T-helper 1 cell treated with Interleukin-12 subunit alpha and Interleukin-12 subunit beta and Interleukin-4 antibody, amounts not matched to agents 30 μg/mL and 1 μg/mL, for 36 hours (primary cell): ENCODE data around the gene MAD1L1.
"Not testable (repeated sequence)": the region's sequence is repeated elsewhere in the genome, so short reads cannot be mapped to it uniquely, and the experiment has no call there.

Source experiments
- H3K27ac Mint-ChIP-seq: one replicate; pipeline ENCODE4 v1.8.0; 2021; ENCODE audit warnings: mild to moderate bottlenecking, mixed read lengths
- H3K27me3 Mint-ChIP-seq: one replicate; pipeline ENCODE4 v1.8.0; 2021; ENCODE audit warnings: low read depth, mixed read lengths
- H3K36me3 Mint-ChIP-seq: one replicate; pipeline ENCODE4 v1.8.0; 2021; ENCODE audit warnings: low read depth, mixed read lengths
- H3K4me1 Mint-ChIP-seq: one replicate; pipeline ENCODE4 v1.8.0; 2021; ENCODE audit warnings: low read depth, mixed read lengths
- H3K4me3 Mint-ChIP-seq: one replicate; pipeline ENCODE4 v1.8.0; 2021; ENCODE audit warnings: mild to moderate bottlenecking, moderate library complexity, mixed read lengths
- H3K9me3 Mint-ChIP-seq: one replicate; pipeline ENCODE4 v1.8.0; 2021; ENCODE audit warnings: mixed read lengths

The MAD1L1 gene

DNA sequence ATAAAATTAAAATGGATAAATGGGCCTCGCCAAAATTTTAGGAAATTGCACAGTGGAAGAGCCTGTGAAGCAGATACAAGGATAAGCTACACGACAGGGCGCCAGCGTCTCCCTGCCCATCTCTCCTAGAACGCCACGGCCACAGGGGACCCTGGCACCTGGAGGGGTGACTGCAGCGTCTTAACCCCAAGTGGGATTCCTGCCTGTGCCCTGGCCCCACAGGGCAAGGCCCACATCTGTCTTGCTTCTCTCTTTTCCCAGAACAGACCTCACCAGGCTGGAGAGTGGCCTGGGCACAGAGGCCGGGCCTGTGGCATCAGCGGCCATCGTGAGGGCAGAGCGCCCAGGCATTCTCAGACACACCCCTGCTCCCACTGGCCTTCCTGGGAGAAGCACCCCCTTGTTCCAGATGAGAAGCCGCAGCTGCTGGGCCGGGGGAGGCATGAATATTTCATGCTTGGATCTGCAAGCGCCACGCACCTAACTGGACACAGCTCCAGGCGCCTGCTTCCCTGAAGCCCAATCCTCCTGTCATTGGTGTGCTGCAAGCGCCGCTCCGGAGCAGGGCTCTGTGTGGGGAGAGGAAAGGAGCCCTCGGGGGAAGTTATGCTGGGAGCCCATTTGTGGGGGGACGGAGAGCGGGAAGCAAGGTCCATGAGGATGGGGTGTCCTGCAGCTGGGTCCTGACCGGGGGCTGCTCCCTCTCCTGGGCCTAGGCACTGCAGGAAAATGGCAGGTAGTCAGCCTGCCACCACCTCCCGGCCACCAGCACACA is 409.2 kb downstream of the MAD1L1 start:
- H3K36me3 Mint-ChIP-seq: peaks cover under 1% of the 10 kb centered on the region
- H3K9me3 Mint-ChIP-seq: peaks cover 1% of the 10 kb centered on the region
- peaks cover 12% of the 10 kb centered on the region for H3K27me3 Mint-ChIP-seq
- no peak overlapping the region for H3K27ac Mint-ChIP-seq
- no peak overlapping the region for H3K4me3 Mint-ChIP-seq
- peaks cover 12% of the 10 kb centered on the region for H3K4me1 Mint-ChIP-seq

- H3K27me3 Mint-ChIP-seq: peaks cover 12% of the 10 kb centered on the region
- peaks cover 8% of the 10 kb centered on the region for H3K4me1 Mint-ChIP-seq
- H3K4me3 Mint-ChIP-seq: no peak overlapping the region
- H3K9me3 Mint-ChIP-seq: no peaks in the 10 kb centered on the region
- H3K36me3 Mint-ChIP-seq: no peaks in the 10 kb centered on the region
- no peak overlapping the region for H3K27ac Mint-ChIP-seq
Observed at GRCh38 chr7:1819259-1819841, 413.4 kb downstream of the MAD1L1 start.

DNA sequence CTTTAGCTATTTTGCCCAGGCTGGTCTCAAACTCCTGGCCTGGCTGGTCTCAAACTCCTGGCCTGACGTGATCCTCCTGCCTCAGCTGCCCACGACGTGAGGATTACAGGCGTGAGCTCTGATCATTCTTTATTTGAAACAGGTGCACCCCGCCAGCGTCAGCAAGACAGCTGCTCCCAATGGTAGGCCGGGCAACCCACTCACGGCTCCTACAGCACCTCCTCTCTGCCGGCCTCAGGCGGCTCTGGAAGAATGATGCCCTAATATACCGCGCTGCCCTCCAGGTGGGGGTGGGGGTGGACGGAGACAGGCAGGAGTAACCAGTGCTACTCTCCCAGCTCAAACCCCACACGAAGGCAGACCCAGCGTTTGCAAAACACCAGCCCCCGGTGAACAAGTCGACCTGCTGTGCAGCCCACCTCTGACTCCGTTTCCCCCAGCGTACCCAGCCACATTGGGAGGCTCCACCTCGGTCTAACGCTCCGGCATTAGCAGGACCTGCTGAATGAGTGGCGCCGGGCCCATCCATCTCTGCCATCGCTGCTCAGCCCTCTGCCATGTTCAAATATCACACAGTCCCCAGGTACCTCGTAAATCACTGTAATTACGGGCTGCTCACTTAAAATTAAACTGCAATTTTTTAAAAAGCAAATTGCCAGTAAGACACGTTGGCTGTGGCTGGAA is 414.0 kb downstream of the MAD1L1 start:
- Mint-ChIP-seq H3K4me3 (no peak overlapping the region), H3K4me1 (peaks cover 8% of the 10 kb centered on the region), H3K36me3 (no peaks in the 10 kb centered on the region), H3K27me3 (peaks cover 12% of the 10 kb centered on the region), H3K9me3 (no peaks in the 10 kb centered on the region), H3K27ac (peak overlapping the region; percentile 31)

DNA sequence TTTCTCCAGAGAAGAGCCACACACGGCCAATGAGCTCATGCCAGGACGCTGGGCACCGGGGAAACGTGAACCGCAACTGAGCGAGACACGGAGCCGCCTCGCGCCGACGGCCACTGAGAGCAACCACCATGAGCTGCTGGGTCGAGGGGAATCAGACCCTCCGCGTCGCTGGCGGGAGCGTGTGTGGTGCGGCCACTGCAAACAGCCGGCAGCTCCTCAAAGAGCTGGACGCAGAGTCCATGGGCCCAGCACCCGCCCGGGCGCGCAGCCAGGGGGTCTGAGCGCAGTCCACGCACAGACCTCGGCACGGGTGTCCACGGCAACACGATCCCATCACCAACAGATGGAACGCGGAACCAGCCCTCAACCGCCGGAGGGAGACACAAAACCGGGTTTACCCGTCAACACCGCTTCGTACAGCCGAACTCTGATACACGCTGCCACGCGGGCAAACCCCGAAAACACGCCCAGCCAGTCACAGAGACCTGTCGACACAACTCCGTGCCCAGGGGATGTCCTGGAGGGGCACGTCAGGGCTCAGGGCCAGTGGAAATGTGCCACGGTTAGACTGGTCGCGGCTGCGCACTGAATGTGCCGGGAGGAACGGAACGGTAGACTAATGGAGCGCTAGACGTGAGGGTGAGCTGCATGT is 415.6 kb downstream of the MAD1L1 start:
- H3K27ac Mint-ChIP-seq: no peak overlapping the region
- H3K36me3 Mint-ChIP-seq: no peaks in the 10 kb centered on the region
- H3K4me3 Mint-ChIP-seq: no peak overlapping the region
- H3K9me3 Mint-ChIP-seq: no peaks in the 10 kb centered on the region
- peaks cover 12% of the 10 kb centered on the region for H3K27me3 Mint-ChIP-seq
- H3K4me1 Mint-ChIP-seq: peaks cover 8% of the 10 kb centered on the region

GRCh38 chr7:1816451-1816850 is 416.3 kb downstream of the MAD1L1 start:
- H3K27ac Mint-ChIP-seq, H3K4me3 Mint-ChIP-seq, H3K36me3 Mint-ChIP-seq, H3K9me3 Mint-ChIP-seq, H3K4me1 Mint-ChIP-seq: not testable (repeated sequence)
- H3K27me3 Mint-ChIP-seq: peaks cover 11% of the 10 kb centered on the region

- H3K9me3 Mint-ChIP-seq, H3K4me1 Mint-ChIP-seq, H3K4me3 Mint-ChIP-seq, H3K27ac Mint-ChIP-seq, H3K36me3 Mint-ChIP-seq, H3K27me3 Mint-ChIP-seq: not testable (repeated sequence)
Observed at GRCh38 chr7:1815551-1816281, 417.0 kb downstream of the MAD1L1 start.

DNA sequence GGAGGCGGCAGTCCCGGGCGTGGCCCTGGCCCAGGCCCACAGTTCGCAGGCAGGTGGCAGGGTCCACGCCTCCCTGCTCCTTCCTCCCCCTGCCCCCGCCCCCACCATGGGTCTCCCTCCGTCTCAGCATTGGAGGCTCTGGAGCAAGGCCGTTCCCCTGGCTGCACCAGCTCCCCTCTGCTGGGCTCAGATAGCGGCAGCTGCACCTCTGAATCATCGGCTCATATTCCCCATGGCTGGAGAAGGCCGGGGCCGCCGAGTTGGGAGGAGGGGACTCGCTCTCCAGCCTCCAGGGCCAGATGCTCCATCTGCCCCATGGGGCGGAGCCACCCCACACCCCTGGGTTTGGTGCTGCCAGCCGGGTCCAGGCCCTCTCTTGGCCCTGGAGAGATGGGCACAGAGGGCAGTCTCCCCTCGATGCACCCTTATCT is 417.7 kb downstream of the MAD1L1 start:
- Mint-ChIP-seq H3K4me1 (peaks cover 7% of the 10 kb centered on the region), H3K4me3 (no peak overlapping the region), H3K27me3 (peaks cover 6% of the 10 kb centered on the region), H3K27ac (no peak overlapping the region), H3K9me3 (no peaks in the 10 kb centered on the region), H3K36me3 (no peaks in the 10 kb centered on the region)

GRCh38 chr7:1814089-1814811 is 418.5 kb downstream of the MAD1L1 start:
- no peak overlapping the region for H3K4me3 Mint-ChIP-seq
- H3K36me3 Mint-ChIP-seq: no peaks in the 10 kb centered on the region
- no peaks in the 10 kb centered on the region for H3K27me3 Mint-ChIP-seq
- H3K27ac Mint-ChIP-seq: no peak overlapping the region
- no peaks in the 10 kb centered on the region for H3K9me3 Mint-ChIP-seq
- H3K4me1 Mint-ChIP-seq: no peaks in the 10 kb centered on the region

DNA sequence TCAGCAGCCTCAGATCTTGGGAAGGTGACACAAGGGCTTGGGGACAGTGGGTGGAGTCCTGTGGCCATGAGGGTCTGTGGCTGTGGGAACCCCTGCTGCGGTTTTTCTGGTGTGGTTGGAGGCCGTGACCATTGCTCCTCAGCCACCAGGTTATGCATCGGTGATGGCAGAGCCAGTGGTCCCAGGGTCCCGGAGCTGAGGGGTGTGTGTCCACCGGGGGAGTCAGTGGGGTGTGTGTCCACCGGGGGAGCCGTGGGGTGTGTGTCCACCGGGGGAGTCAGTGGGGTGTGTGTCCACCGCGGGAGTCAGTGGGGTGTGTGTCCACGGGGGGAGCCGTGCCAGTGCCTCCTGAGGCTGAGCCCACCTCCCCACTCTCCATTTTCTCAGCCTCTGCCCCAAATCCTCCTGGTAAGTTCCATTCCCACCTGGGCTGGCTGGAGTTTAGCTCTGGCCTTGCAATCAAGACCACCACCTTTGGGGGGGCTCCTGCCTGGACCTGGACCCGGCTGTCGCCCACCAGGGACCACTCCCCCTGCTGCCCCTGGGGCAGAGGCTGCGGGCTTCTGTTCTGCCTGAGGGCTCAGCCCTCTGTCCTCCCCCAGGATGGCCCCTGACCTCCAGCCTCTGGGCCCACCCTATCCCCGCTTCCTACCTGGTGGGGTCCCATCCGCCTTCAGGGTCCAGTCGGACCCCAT is 419.2 kb downstream of the MAD1L1 start:
- H3K4me1 Mint-ChIP-seq: no peaks in the 10 kb centered on the region
- H3K9me3 Mint-ChIP-seq: no peaks in the 10 kb centered on the region
- H3K4me3 Mint-ChIP-seq: no peak overlapping the region
- H3K27me3 Mint-ChIP-seq: no peaks in the 10 kb centered on the region
- H3K36me3 Mint-ChIP-seq: no peaks in the 10 kb centered on the region
- H3K27ac Mint-ChIP-seq: no peak overlapping the region

DNA sequence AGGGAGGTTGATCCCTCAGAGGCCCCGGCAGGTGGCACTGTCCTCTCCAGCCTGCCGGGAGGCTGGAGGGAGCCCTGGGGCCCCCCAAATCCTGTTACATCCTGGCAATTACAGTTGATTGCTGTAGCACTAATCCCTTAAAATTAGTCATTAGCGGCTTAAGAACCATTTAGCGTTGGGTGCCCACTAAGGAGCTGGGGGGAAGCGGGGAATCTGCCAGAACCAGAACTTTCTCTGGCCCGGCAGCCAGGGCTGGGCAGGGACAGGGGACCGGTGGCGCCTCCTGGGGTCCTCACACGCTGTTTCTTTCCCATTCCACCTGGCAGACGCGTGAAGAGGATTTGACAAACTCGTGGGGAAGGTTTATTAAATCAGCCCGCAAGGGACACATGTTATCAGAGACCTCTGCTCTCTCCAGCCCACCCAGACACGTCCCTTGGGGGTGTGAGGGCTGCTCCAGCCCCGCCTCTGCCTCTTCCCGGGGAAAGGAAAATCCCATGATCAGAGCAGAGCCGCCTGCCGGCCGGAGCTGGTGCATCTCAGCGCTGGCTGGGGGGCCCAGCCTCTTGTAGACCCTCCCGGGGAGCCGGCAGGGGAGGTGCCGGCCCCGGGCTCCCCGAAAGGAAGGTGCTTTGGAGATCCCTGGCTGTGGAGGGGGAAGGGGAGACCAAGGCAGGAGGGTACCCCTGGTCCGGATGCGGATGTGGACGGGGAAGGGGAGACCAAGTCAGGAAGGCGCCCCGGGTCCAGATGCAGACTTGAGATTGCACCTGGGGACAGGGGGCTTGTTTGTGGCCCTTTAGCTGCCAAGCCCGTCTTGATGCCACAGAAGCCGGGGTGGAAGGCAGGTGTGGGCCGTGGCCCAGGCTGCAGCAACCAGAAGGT is 420.0 kb downstream of the MAD1L1 start:
- H3K4me1 Mint-ChIP-seq: no peaks in the 10 kb centered on the region

DNA sequence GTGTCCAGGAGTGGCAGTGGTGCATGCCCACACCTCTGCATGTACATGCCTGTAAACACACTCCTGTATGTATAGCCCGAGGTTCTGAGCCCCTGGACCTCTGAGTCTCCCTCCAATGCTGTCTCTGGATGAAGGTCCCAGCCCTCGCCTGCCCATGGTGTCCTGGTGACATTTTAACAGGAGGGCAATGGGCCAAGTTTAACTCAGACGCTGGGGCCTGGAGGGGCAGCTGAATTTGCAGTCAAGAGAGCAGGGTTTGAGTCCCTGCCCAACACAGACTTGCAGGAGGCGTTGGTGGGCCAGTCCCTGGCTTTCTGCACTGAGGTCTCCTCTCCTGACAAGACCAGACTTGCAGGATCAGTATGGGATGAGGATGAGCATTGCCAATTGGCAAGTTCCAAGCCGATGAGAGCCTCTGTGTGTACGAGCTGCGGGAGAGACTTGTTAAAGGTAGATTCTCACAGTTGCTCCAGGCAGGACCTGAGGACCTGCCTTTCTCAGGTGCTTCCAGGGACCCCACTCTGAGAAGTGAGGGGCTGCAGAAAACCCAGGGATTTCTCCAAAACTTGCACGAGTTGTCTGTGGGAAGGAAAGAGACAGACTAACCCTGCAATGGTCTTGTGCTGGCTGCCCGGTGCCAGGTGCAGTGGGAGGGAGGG is 420.8 kb downstream of the MAD1L1 start:
- no peak overlapping the region for H3K27ac Mint-ChIP-seq
- H3K4me3 Mint-ChIP-seq: no peak overlapping the region
- H3K9me3 Mint-ChIP-seq: no peaks in the 10 kb centered on the region
- no peaks in the 10 kb centered on the region for H3K36me3 Mint-ChIP-seq
- H3K4me1 Mint-ChIP-seq: no peaks in the 10 kb centered on the region
- H3K27me3 Mint-ChIP-seq: no peaks in the 10 kb centered on the region

More for the DNA sequence above, 420.0 kb downstream of the MAD1L1 start:
- H3K9me3 Mint-ChIP-seq: no peaks in the 10 kb centered on the region
- H3K27ac Mint-ChIP-seq: no peak overlapping the region
- no peaks in the 10 kb centered on the region for H3K27me3 Mint-ChIP-seq
- H3K4me3 Mint-ChIP-seq: no peak overlapping the region
- no peaks in the 10 kb centered on the region for H3K36me3 Mint-ChIP-seq
